GM21576 (cell line): ENCODE data around the gene DAND5.
"Not testable (repeated sequence)": the region's sequence is repeated elsewhere in the genome, so short reads cannot be mapped to it uniquely, and the experiment has no call there.

Experiments used
- ATAC-seq: cut with Tn5 transposase; IDR thresholded peaks from one replicate; pipeline ENCODE4 v1.9.1; 2021; ENCODE audit warnings: mild to moderate bottlenecking, moderate library complexity; ENCODE audit not compliant: unreplicated experiment

The DAND5 gene

DNA sequence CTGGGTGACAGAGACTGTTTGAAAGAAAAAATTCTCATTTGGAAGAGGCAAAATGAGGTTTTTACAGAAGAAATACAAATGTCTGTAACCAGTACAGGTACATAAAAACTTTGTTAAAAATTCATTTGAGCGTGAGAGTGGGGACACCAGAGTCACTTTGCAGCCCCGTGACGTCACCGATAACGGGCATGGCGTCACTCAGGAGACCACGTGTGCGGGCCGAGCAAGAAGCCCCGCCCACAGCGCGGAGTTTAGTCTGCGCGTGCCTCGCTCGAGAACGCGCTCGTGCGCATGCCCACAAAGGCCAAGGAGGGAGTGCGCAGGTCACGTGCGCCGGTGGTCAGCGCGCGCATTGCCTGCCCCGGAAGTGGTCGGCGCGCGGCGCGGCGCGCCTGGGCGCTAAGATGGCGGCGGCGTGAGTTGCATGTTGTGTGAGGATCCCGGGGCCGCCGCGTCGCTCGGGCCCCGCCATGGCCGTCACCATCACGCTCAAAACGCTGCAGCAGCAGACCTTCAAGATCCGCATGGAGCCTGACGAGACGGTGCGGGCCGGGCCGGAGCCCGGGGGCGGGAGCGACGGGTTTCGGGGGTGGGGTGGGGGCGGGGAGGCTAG lies 23.8 kb upstream of the DAND5 start, which contains the start of gene RAD23A:
Gene RAD23A (plus strand): TSS at position 384 of the 613 bp plus-strand sequence. CDS start 87 bp downstream, at position 471.
- peak; percentile 73 for ATAC-seq

GRCh38 chr19:12946092-12946721 lies 23.2 kb upstream of the DAND5 start:
- ATAC-seq: no peak

GRCh38 chr19:12946731-12947496 lies 22.5 kb upstream of the DAND5 start:
- ATAC-seq: no peak

DNA sequence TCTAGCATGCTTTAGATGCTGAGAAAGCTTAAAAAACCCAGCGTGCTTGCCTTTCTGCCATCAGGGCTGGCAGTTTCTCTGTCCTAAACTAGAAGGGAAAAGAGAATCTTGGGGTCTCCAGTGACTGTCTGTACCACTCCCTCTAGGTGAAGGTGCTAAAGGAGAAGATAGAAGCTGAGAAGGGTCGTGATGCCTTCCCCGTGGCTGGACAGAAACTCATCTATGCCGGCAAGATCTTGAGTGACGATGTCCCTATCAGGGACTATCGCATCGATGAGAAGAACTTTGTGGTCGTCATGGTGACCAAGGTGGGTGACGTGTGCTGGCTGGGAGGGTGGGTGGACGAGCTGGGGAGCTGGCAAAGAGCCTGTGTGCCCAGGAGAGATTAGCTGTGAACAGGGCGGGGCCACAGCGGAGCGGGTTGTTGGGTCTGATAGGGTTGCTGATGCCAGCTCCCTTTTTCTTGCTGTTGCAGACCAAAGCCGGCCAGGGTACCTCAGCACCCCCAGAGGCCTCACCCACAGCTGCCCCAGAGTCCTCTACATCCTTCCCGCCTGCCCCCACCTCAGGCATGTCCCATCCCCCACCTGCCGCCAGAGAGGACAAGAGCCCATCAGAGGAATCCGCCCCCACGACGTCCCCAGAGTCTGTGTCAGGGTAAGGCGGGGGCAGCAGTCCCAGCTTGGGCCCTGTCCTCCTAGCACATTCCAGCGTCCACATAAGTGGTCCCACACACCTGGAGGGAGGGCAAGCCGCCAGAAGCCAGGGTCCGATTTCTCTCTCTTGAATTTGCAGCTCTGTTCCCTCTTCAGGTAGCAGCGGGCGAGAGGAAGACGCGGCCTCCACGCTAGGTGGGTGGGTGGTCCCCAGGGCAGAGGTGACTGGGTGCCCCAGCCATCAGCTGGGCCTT lies 21.4 kb upstream of the DAND5 start:
- ATAC-seq: no peak

- ATAC-seq: no peak
Observed at GRCh38 chr19:12948612-12949362, 20.6 kb upstream of the DAND5 start.

DNA sequence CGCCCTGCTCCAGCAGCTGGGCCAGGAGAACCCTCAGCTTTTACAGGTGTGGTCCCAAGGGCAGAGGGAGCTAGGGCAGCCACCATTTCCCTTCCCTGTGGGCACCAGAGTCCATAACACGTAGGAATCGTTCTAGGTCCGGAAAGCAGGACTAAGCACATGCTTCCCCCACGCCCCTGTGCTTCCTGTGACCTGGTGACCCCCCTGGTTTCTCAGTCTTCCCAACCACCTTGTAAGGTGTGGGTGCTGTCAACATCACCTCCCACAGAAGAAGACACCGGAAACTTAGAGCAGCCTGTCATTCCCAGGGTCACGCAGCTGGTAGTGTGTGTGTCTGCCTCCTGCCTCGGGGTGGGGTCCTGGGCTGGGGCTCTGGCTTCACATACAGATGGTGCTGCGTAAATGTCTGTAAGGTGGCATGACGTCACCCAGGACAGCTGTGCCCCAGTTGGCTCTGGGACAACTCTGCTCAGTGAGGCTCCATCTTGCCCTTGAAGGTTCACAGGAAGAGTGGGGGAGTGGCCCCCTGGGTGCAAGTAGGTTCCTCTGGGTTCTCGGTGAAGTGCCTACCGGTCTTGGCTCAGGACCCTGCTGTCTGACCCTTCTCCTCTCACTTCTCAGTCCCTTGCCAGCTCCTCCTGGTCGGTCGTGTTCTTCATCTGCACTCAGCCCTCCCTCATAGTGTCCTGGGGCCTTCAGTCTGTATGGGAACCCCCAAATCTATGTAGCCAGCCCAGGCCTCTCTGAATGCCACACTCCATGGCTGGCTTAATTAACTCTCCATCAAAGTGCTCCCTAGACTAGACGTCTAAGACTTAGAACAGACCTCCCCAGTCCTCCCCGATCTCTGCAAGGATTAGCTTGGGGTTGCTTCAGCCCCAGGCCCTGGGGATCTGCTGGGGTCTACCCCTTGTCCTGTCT lies 19.8 kb upstream of the DAND5 start:
- no peak for ATAC-seq

DNA sequence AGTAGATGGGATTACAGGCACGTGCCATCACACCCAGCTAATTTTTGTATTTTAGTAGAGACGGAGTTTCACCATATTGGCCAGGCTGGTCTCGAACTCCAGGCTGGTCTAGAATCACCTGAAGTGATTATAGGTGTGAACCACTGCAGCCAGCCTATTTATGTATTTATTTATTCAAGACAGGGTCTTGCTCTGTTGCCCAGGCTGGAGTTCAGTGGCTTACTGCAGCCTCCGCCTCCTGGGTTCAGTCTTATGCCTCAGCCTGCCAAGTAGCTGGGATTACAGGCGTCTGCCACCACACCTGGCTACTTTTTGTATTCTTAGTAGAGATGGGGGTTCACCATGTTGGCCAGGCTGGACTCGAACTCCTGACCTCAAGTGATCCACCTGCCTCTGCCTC lies 17.3 kb upstream of the DAND5 start:
- not testable (repeated sequence) for ATAC-seq

- no peak for ATAC-seq
Observed at GRCh38 chr19:12952488-12953137, 16.8 kb upstream of the DAND5 start.

DNA sequence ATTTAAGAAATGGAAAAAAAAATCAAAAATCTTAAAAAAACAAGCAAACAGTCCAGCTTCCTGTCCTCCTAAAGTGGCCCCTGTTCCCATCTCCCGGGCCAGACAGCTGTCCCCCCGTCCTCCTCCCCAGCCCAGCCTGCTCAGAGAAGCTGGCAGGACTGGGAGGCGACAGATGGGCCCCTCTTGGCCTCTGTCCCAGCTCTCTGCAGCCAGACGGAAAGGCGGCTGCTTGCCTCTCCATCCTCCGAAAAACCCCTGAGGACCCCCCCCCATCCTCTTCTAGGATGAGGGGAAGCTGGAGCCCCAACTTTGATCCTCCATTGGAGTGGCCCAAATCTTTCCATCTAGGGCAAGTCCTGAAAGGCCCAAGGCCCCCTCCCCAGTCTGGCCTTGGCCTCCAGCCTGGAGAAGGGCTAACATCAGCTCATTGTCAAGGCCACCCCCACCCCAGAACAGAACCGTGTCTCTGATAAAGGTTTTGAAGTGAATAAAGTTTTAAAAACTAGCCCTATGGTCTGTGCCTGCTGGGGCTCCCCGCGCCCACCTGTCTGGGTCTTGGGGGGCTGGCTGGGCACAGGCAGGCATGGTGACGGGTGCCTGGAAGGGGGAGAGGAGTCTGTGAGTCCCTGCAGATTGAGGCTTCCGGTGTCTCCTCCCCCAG lies 16.1 kb upstream of the DAND5 start:
- ATAC-seq: no peak

DNA sequence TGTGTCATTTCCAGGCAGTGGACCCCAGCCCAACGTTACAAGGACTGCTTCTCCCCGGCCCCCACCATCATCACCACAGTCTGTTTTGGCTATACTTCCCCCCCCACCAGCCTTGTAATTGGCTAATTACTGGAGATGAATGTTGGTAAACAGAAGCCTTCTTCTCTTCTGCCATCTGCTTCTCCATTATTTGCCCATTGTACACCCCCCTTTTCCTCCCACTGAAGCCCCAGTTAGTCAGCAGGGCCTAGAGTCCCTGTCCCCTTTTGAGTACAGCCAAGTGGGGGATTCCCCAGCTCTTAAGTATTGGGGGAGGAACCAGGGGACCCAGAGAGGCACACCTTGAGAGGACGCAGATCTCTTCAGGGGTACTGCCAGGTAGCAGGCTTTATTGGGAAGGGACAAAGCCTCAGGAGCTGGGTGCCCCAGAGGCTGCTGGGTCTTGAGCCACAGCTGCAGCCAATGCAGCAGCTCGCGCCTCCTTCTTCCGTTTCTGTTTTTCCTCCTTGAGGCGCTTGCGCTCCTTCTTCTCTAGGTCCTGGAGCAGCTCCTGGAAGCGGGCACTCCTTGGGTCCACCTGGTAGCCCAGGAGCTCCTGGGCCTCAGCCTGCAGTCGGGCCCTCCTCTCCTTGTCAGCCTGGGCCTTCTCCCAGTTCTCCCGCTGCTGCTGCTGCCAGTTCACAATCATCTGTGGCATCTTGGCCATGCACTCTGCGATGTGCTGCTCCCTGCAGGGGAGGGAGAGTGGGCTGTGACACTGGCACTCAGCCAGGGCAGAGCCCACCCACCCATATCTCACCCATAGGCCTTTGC lies 15.4 kb upstream of the DAND5 start:
- no peak for ATAC-seq

DNA sequence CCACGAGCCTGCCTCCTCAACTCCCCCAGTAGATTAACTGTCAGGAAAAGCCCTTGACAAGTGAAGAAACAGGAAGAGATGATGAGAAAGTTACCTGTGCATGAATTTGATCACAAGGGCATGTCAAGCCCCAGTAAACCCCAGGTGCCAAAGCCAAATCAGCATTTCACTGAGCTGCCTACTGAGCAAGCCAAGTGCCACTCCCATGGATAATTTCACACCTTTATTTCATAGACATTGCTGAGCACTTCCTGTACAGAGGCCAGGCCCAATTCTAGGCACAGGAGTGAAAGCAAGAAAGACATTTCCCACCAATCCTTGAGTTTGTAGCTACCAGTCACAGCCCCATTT lies 14.8 kb upstream of the DAND5 start:
- no peak for ATAC-seq

DNA sequence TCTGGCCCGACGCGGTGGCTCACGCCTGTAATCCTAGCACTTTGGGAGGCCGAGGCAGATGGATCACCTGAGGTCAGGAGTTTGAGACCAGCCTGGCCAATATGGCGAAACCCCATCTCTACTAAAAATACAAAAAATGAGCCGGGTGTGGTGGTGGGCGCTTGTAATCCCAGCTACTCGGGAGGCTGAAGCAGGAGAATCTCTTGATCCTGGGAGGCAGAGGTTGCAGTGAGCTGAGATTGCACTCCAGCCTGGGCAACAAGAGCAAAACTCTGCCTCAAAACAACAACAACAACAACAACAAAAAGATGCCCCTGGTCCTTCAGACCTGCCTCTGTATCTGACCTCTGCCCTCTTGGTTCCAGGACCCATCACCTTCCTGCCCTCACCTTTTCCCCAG lies 13.8 kb upstream of the DAND5 start:
- ATAC-seq: not testable (repeated sequence)

DNA sequence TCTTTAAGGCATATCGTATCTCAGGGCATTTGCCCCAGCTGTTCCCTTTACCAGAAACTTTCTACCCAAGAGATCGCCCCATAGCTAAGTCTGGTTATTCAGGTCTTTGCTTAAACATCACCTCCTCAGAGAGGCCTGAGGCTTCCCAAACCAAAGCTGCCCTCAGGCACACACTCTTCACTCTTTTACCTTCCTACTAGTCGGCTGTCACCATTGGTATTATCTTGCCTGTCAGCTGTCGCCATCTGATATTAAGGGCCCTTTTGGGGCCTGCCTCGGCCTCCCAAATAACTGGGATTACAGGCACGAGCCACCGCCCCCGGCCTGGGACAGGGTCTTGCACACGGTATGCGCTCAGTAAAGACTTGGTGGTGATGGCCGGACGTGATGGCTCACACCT lies 13.4 kb upstream of the DAND5 start:
- no peak for ATAC-seq

DNA sequence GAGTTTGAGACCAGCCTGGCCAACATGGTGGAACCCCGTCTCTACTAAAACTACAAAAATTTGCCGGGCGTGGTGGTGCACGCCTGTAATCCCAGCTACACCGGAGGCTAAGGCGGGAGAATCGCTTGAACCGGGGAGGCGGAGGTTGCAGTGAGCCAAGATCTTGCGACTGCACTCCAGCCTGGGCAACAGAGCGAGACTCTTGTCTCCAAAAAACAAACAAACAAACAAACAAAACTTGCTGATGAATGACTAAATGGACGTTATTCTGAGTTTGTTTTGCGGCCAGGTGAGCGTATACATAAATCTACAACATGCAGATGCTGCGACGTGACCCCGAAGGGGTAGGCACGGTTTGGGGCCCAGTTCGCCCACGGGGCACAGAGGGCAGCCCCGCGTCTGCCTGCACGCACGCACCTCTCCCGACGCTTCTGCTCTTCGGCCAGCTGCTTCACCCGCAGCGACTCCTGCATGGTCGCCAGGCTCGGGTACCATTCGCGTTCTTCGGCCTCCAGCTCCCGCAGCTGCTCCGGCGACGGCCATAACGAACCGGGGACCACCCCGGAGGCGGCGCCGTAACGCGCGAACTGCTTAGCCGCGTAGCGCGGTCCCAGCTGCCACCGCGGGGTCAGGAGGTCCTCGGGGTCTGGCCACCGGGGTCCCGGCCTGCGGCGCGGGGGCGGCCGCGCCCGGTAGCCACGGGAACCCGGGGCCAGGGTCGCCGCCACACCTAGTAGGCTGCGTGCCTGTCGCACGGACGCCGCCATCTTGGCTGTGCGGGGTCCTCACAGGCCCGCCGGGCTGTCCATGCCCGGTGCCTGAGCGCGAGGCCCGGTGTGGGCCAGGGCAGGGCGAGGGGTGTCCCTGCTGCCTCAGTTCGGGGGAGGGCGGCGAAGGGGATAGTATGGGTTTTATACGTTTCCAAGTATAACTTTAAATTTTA lies 12.7 kb upstream of the DAND5 start, which contains the start of gene GADD45GIP1:
Gene GADD45GIP1 (minus strand): TSS at position 778 of the 943 bp plus-strand sequence. CDS start 11 bp downstream, at position 767.
- peak; percentile 52 for ATAC-seq

DNA sequence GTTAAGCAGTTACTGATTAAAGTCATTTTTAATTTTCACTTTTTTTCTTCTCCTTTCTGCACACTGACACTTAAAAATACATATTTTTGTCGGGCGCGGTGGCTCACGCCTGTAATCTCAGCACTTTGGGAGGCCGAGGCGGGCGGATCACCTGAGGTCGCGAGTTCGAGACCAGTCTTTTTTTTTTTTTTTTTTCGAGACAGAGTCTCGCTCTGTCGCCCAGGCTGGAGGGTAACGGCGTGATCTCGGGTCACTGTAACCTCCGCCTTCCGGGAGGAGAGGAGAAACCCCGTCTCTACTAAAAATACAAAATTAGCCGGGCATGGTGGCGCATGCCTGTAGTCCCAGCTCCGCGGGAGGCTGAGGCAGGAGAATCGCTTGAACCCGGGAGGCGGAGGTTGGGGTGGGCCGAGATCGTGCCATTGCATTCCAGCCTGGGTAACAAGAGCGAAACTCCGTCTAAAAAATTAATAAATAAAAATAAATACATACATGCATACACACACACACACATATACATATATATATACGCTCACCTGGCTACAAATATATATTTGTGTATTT lies 11.9 kb upstream of the DAND5 start:
- ATAC-seq: not testable (repeated sequence)

- ATAC-seq: no peak
Observed at GRCh38 chr19:12959481-12959880, 9.9 kb upstream of the DAND5 start.
